HG02852 (cell line): ENCODE data around the gene DERL2.

Experiments used
- ATAC-seq: cut with Tn5 transposase; IDR thresholded peaks from one replicate; pipeline ENCODE4 v1.9.1; 2021; ENCODE audit warnings: mild to moderate bottlenecking, moderate library complexity; ENCODE audit not compliant: unreplicated experiment

The DERL2 gene

GRCh38 chr17:5485270-5486205 is at the start of gene DERL2:
Gene DERL2 (minus strand): TSS chr17:5486178. CDS start chr17:5486161, 17 bp downstream.
- ATAC-seq = peak; percentile 22

- no peak for ATAC-seq
Measured at GRCh38 chr17:5535436-5535835, 49.5 kb upstream of the DERL2 start.

GRCh38 chr17:5533486-5534315 is 47.7 kb upstream of the DERL2 start:
- no peak for ATAC-seq

GRCh38 chr17:5532581-5532980 is 46.6 kb upstream of the DERL2 start:
- no peak for ATAC-seq

- no peak for ATAC-seq
Measured at GRCh38 chr17:5531085-5531418, 45.1 kb upstream of the DERL2 start.

- no peak for ATAC-seq
Measured at GRCh38 chr17:5530265-5531084, 44.5 kb upstream of the DERL2 start.

GRCh38 chr17:5527601-5528250 is 41.7 kb upstream of the DERL2 start:
- ATAC-seq = no peak

GRCh38 chr17:5526821-5527598 is 41.0 kb upstream of the DERL2 start:
- no peak for ATAC-seq

- ATAC-seq = no peak
Measured at GRCh38 chr17:5523249-5523648, 37.3 kb upstream of the DERL2 start.

GRCh38 chr17:5522476-5522875 is 36.5 kb upstream of the DERL2 start:
- no peak for ATAC-seq

- no peak for ATAC-seq
Measured at GRCh38 chr17:5516060-5516792, 30.2 kb upstream of the DERL2 start.

- no peak for ATAC-seq
Measured at GRCh38 chr17:5514976-5515375, 29.0 kb upstream of the DERL2 start.

- ATAC-seq = no peak
Measured at GRCh38 chr17:5513628-5514027, 27.6 kb upstream of the DERL2 start.

- no peak for ATAC-seq
Measured at GRCh38 chr17:5511401-5512225, 25.6 kb upstream of the DERL2 start.

- no peak for ATAC-seq
Measured at GRCh38 chr17:5510771-5511170, 24.8 kb upstream of the DERL2 start.

GRCh38 chr17:5509482-5509881 is 23.5 kb upstream of the DERL2 start:
- ATAC-seq = no peak

- no peak for ATAC-seq
Measured at GRCh38 chr17:5508810-5509209, 22.8 kb upstream of the DERL2 start.

- no peak for ATAC-seq
Measured at GRCh38 chr17:5506307-5506706, 20.3 kb upstream of the DERL2 start.
